ENCODE data around the gene FAM3C. TPM values are rescaled to one million over a fixed set of nuclear protein-coding genes. Genes with fewer than 3 reads are reported as not detected.

Gene FAM3C
- total and polyA plus RNA-seq, 2 experiments from 2014 or later = 38.6 to 52.4 TPM

DNA sequence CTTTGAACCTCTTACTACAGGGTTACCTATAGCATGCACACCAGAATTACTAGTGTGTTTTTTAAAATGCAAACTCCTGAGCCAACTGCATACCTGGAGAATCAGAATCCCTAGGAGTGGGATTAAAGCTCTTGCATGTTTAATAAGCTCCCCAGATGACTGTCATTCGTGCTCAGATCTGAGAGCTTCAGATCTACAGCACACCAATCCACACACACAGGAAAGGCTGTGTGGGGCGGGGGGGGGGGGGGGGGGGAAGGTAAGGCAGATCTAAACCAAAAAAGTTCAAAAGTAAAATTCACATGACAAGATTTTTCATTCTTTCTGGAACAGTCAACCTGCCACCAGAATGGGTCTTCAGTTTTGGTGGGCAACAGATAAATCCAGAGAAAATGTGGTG, 5.5 kb downstream of the FAM3C start:
- peaks cover 98% of the 10 kb centered on the region for H3K79me2 ChIP-seq (ENCODE audit: insufficient read depth)
- WGBS, 2 experiments (ENCODE audit: low coverage in 1 of 2, low lambda C conversion rate in 2 of 2, missing lambda C conversion rate in 2 of 2) = 27 to 54% methylated on average over 2 of the region's 2 CpGs

DNA sequence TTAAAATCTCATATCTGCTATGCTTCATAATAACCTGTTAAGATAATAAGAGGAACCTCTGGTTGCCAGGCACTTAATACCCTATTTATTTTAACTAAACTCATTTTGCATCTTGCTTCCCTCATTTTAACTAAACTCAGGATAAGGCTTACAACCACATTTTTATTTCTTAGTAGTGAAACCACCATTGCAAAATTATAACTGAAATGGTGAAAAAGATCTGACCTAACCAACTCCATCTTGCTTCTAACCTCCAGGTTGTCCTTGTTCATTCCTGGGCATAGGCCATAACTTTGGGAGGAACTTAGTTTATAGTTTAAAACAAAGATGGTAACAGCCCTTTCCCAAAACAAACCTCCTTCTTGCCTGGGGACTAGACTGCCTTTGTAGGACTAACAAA, 6.0 kb downstream of the FAM3C start:
- H3K27me3 ChIP-seq (replicated peaks; ENCODE audit: insufficient read depth) = no peaks in the 10 kb centered on the region
- H3K4me1 ChIP-seq (ENCODE audit: insufficient read depth) = no peaks in the 10 kb centered on the region
- H3K4me3 ChIP-seq = no peak overlapping the region
- H2AFZ ChIP-seq = no peak overlapping the region
- no peaks in the 10 kb centered on the region for H3K36me3 ChIP-seq (ENCODE audit: low read depth)
- no peak for TF ChIP-seq EZH2 (IDR thresholded peaks at IDR 0.05; ENCODE audit: insufficient read depth, poor library complexity, severe bottlenecking)
- no peak for TF ChIP-seq EZH2phosphoT487 (IDR thresholded peaks at IDR 0.05; ENCODE audit: insufficient read depth, low read depth)
- no peak overlapping the region for H3K27ac ChIP-seq
- in situ Hi-C loops (cut with MboI) = no loop called here
- no peaks in the 10 kb centered on the region for H3K9me2 ChIP-seq (ENCODE audit: insufficient read depth)
- no peaks in the 10 kb centered on the region for H3K9me3 ChIP-seq (ENCODE audit: low read depth)
- no peak overlapping the region for H3K9ac ChIP-seq
- peaks cover 98% of the 10 kb centered on the region for H3K79me2 ChIP-seq (ENCODE audit: insufficient read depth)
- DNase-seq = no peak
- H3K4me2 ChIP-seq (ENCODE audit: unreplicated experiment) = no peak overlapping the region
- H4K20me1 ChIP-seq (ENCODE audit: insufficient read depth) = peaks cover 6% of the 10 kb centered on the region; the same call in 1 of the 2 replicates
- H3F3A ChIP-seq (ENCODE audit: insufficient read depth) = no peaks in the 10 kb centered on the region

More for the DNA sequence above, 5.5 kb downstream of the FAM3C start:
- Histone ChIP-seq H3K27ac (no peak overlapping the region), H2AFZ (no peak overlapping the region), H3F3A (ENCODE audit: insufficient read depth) (no peaks in the 10 kb centered on the region), H3K9me3 (ENCODE audit: low read depth) (no peaks in the 10 kb centered on the region), H3K4me3 (no peak overlapping the region), H3K4me1 (ENCODE audit: insufficient read depth) (no peaks in the 10 kb centered on the region), H3K27me3 (replicated peaks; ENCODE audit: insufficient read depth) (no peaks in the 10 kb centered on the region), H3K9me2 (ENCODE audit: insufficient read depth) (no peaks in the 10 kb centered on the region), H3K36me3 (ENCODE audit: low read depth) (no peaks in the 10 kb centered on the region), H3K4me2 (ENCODE audit: unreplicated experiment) (no peak overlapping the region), H3K9ac (no peak overlapping the region), H4K20me1 (ENCODE audit: insufficient read depth) (peaks cover 6% of the 10 kb centered on the region; the same call in 1 of the 2 replicates)
- TF ChIP-seq EZH2phosphoT487 (IDR thresholded peaks at IDR 0.05; ENCODE audit: insufficient read depth, low read depth) = no peak
- no peak for TF ChIP-seq EZH2 (IDR thresholded peaks at IDR 0.05; ENCODE audit: insufficient read depth, poor library complexity, severe bottlenecking)
- no peak for DNase-seq
- in situ Hi-C loops (cut with MboI) = no loop called here

DNA sequence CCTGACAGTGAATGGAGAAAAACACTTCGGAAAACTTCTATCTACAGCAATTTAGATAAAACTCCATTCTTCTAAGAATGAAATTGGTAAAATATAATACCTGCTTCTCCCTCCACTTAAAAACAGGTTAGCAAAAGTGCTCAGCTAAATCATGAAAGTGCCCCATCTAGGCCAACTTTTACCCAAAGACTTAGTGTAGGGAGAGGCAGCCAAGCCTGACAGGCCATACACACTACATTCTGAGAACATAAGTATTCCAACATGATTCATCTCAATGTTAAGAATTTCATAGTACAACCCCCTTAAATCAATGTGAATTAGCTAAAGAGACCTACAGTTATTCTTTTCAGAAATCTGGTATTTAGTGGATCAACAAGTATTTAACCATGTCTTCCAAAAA, 7.2 kb downstream of the FAM3C start:
- no peaks in the 10 kb centered on the region for H3K9me3 ChIP-seq (ENCODE audit: low read depth)
- peaks cover 9% of the 10 kb centered on the region; the same call in 1 of the 2 replicates for H4K20me1 ChIP-seq (ENCODE audit: insufficient read depth)
- no peak overlapping the region for H2AFZ ChIP-seq
- H3K4me3 ChIP-seq = no peak overlapping the region
- H3K9ac ChIP-seq = no peak overlapping the region
- in situ Hi-C loops (cut with MboI) = no loop called here
- H3K79me2 ChIP-seq (ENCODE audit: insufficient read depth) = peaks cover 98% of the 10 kb centered on the region
- no peak for DNase-seq
- H3K4me1 ChIP-seq (ENCODE audit: insufficient read depth) = no peaks in the 10 kb centered on the region
- no peak for TF ChIP-seq EZH2 (IDR thresholded peaks at IDR 0.05; ENCODE audit: insufficient read depth, poor library complexity, severe bottlenecking)
- TF ChIP-seq EZH2phosphoT487 (IDR thresholded peaks at IDR 0.05; ENCODE audit: insufficient read depth, low read depth) = no peak
- H3K4me2 ChIP-seq (ENCODE audit: unreplicated experiment) = no peak overlapping the region
- no peaks in the 10 kb centered on the region for H3F3A ChIP-seq (ENCODE audit: insufficient read depth)
- no peaks in the 10 kb centered on the region for H3K9me2 ChIP-seq (ENCODE audit: insufficient read depth)
- 98 to 100% methylated on average over 1 of the region's 1 CpG for WGBS, 2 experiments (ENCODE audit: low coverage in 1 of 2, low lambda C conversion rate in 2 of 2, missing lambda C conversion rate in 2 of 2)
- no peaks in the 10 kb centered on the region for H3K36me3 ChIP-seq (ENCODE audit: low read depth)
- no peaks in the 10 kb centered on the region for H3K27me3 ChIP-seq (replicated peaks; ENCODE audit: insufficient read depth)
- H3K27ac ChIP-seq = no peak overlapping the region

DNA sequence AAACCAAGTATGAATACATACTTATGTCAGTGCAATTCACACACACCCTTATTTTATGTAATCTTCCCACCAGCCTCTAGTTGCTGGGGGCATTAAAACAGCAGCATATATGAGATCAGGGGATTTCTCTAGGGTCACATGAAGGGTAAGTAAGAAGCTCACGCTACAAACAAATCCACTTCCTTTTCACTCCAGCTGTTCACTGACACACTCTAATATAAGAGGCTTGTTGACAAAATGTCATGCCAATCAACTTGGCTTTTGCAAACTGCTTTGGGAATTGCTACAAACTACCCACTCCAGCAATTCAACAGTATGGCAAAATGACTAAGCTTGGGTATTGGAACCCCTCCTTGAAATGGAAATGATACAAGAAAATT, 10.3 kb downstream of the FAM3C start:
- 47 to 55% methylated on average over 1 of the region's 1 CpG for WGBS, 2 experiments (ENCODE audit: low coverage in 1 of 2, low lambda C conversion rate in 2 of 2, missing lambda C conversion rate in 2 of 2)
- Histone ChIP-seq H3K9me2 (ENCODE audit: insufficient read depth) (no peaks in the 10 kb centered on the region), H3K79me2 (ENCODE audit: insufficient read depth) (peaks cover 78% of the 10 kb centered on the region), H3K9me3 (ENCODE audit: low read depth) (no peaks in the 10 kb centered on the region), H3K9ac (no peak overlapping the region), H3F3A (ENCODE audit: insufficient read depth) (no peaks in the 10 kb centered on the region), H3K27me3 (replicated peaks; ENCODE audit: insufficient read depth) (no peaks in the 10 kb centered on the region), H3K4me1 (ENCODE audit: insufficient read depth) (no peaks in the 10 kb centered on the region), H3K4me2 (ENCODE audit: unreplicated experiment) (no peak overlapping the region), H3K36me3 (ENCODE audit: low read depth) (no peaks in the 10 kb centered on the region), H4K20me1 (ENCODE audit: insufficient read depth) (peaks cover 9% of the 10 kb centered on the region; the same call in 1 of the 2 replicates), H3K4me3 (no peak overlapping the region), H3K27ac (no peak overlapping the region), H2AFZ (no peak overlapping the region)
- in situ Hi-C loops (cut with MboI) = no loop called here
- TF ChIP-seq EZH2phosphoT487 (IDR thresholded peaks at IDR 0.05; ENCODE audit: insufficient read depth, low read depth) (no peak), EZH2 (IDR thresholded peaks at IDR 0.05; ENCODE audit: insufficient read depth, poor library complexity, severe bottlenecking) (no peak)
- no peak for DNase-seq
